ENCODE results near the gene C19orf47. TPM values are rescaled to one million over a fixed set of nuclear protein-coding genes. Genes with fewer than 3 reads are reported as not detected.

Gene C19orf47
- total RNA-seq, 1 donor from 2014 or later = 28.1 TPM

DNA sequence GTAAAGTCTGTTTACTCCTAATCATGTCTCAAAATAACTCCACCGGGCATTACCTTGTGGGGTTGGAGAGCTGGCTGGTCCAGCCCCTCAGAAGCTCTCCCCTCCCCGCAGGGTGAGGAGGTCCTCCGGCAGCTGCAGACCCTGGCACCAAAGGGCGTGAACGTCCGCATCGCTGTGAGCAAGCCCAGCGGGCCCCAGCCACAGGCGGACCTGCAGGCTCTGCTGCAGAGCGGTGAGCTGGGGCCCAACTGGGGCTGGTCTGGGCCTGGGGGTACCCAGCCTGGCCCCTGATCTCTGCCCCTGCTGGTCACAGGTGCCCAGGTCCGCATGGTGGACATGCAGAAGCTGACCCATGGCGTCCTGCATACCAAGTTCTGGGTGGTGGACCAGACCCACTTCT is 21.6 kb upstream of the C19orf47 start:
- Mint-ChIP-seq H3K4me3 (no peak overlapping the region), H3K27me3 (ENCODE audit: insufficient read depth) (no peaks in the 10 kb centered on the region), H3K4me1 (ENCODE audit: low read depth) (peaks cover 14% of the 10 kb centered on the region), H3K36me3 (ENCODE audit: low read depth) (peaks cover 10% of the 10 kb centered on the region), H3K27ac (no peak overlapping the region), H3K9me3 (no peaks in the 10 kb centered on the region)
- no peak for DNase-seq (ENCODE audit: low spot score)
- intact Hi-C loops (cut with micrococcal nuclease) = no loop called here

- Mint-ChIP-seq H3K36me3 (ENCODE audit: low read depth) (peaks cover 7% of the 10 kb centered on the region), H3K4me1 (ENCODE audit: low read depth) (peaks cover 14% of the 10 kb centered on the region), H3K27ac (no peak overlapping the region), H3K27me3 (ENCODE audit: insufficient read depth) (no peaks in the 10 kb centered on the region), H3K4me3 (no peak overlapping the region), H3K9me3 (no peaks in the 10 kb centered on the region)
- intact Hi-C loops (cut with micrococcal nuclease) = no loop called here
- DNase-seq (ENCODE audit: low spot score) = no peak
Observed at GRCh38 chr19:40367577-40368434, 19.6 kb upstream of the C19orf47 start.

- H3K4me3 Mint-ChIP-seq = no peak overlapping the region
- no peaks in the 10 kb centered on the region for H3K27me3 Mint-ChIP-seq (ENCODE audit: insufficient read depth)
- H3K9me3 Mint-ChIP-seq = no peaks in the 10 kb centered on the region
- intact Hi-C loops (cut with micrococcal nuclease) = no loop called here
- no peak for DNase-seq (ENCODE audit: low spot score)
- peaks cover 14% of the 10 kb centered on the region for H3K4me1 Mint-ChIP-seq (ENCODE audit: low read depth)
- H3K27ac Mint-ChIP-seq = peak overlapping the region; percentile 67
- peaks cover 7% of the 10 kb centered on the region for H3K36me3 Mint-ChIP-seq (ENCODE audit: low read depth)
Observed at GRCh38 chr19:40366697-40367561, 18.7 kb upstream of the C19orf47 start.

DNA sequence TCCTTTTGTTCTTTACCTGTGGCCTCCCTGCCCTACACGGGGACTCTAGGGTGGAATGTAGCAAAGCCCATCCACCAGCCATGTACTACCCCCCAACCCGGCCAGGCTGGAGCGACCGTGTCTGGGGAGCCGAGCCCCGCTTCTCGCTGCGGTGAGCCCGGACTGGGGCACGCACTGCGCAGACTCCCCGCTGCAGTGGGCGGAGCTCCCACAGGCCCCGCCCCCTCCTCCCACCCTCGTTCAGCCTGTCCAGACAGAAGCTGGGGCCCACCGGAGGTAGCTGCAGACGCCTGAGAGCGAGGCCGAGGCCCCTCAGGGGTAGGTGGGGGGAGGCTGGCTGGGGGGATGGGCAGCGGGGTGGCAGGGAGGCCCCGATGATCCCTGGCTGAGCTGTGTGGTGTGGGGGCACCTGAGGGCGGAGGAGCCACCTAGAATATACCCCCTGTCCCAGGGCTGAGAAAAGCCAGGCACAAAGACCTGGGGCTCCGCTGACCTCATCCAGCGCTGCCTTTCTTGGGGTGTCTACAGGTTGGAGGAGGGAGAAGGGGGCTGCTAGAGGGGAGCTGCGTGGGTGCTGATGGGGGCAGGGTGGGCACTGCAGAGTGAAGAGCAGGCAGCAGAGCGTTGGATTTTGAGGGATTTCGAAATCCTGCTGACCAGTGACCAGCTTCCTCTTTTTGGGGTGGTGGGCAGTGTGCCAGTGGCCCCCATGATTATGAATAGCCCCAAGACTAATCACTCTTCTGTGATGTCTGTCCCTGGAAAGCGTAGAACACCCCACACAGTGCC is 17.6 kb upstream of the C19orf47 start:
- no peak for DNase-seq (ENCODE audit: low spot score)
- Mint-ChIP-seq H3K36me3 (ENCODE audit: low read depth) (peaks cover 8% of the 10 kb centered on the region), H3K27ac (no peak overlapping the region), H3K4me3 (peak overlapping the region; percentile 56), H3K4me1 (ENCODE audit: low read depth) (peaks cover 14% of the 10 kb centered on the region), H3K9me3 (no peaks in the 10 kb centered on the region), H3K27me3 (ENCODE audit: insufficient read depth) (no peaks in the 10 kb centered on the region)
- intact Hi-C loops (cut with micrococcal nuclease) = no loop called here

- intact Hi-C loops (cut with micrococcal nuclease) = no loop called here
- Mint-ChIP-seq H3K4me1 (ENCODE audit: low read depth) (peaks cover 14% of the 10 kb centered on the region), H3K4me3 (peak overlapping the region; percentile 31), H3K27me3 (ENCODE audit: insufficient read depth) (no peaks in the 10 kb centered on the region), H3K36me3 (ENCODE audit: low read depth) (peaks cover 6% of the 10 kb centered on the region), H3K9me3 (no peaks in the 10 kb centered on the region), H3K27ac (peak overlapping the region; percentile 53)
- no peak for DNase-seq (ENCODE audit: low spot score)
Observed at GRCh38 chr19:40365010-40365409, 16.8 kb upstream of the C19orf47 start.

DNA sequence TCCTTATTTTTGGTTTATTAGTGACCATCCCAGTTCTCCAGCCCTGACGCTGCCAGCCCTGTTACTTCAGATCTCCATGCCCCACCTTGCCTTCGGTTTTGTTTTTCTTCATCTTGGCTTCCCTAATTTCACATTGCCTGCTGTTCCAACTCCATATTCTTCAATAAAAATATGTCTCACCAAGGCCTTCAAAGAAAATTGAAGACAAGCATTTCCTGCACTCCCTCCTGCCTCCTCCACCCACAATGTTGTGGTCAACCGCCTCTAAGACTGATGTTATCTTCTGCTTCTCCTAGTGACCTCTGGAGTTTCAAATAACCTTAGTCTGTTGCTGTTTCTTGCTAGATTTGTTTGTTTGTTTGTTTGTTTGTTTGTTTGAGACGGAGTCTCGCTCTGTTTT is 14.9 kb upstream of the C19orf47 start:
- peaks cover 14% of the 10 kb centered on the region for H3K4me1 Mint-ChIP-seq (ENCODE audit: low read depth)
- DNase-seq (ENCODE audit: low spot score) = no peak
- no peaks in the 10 kb centered on the region for H3K27me3 Mint-ChIP-seq (ENCODE audit: insufficient read depth)
- H3K9me3 Mint-ChIP-seq = no peaks in the 10 kb centered on the region
- intact Hi-C loops (cut with micrococcal nuclease) = no loop called here
- H3K36me3 Mint-ChIP-seq (ENCODE audit: low read depth) = peaks cover 6% of the 10 kb centered on the region
- no peak overlapping the region for H3K4me3 Mint-ChIP-seq
- H3K27ac Mint-ChIP-seq = no peak overlapping the region

- Mint-ChIP-seq H3K27me3 (ENCODE audit: insufficient read depth) (no peaks in the 10 kb centered on the region), H3K36me3 (ENCODE audit: low read depth) (peaks cover 6% of the 10 kb centered on the region), H3K9me3 (no peaks in the 10 kb centered on the region), H3K4me3 (no peak overlapping the region), H3K27ac (no peak overlapping the region), H3K4me1 (ENCODE audit: low read depth) (peaks cover 19% of the 10 kb centered on the region)
- DNase-seq (ENCODE audit: low spot score) = no peak
- intact Hi-C loops (cut with micrococcal nuclease) = no loop called here
Observed at GRCh38 chr19:40362160-40362559, 14.0 kb upstream of the C19orf47 start.

- Mint-ChIP-seq H3K9me3 (no peaks in the 10 kb centered on the region), H3K4me1 (ENCODE audit: low read depth) (peaks cover 24% of the 10 kb centered on the region), H3K36me3 (ENCODE audit: low read depth) (peaks cover 4% of the 10 kb centered on the region), H3K4me3 (no peak overlapping the region), H3K27me3 (ENCODE audit: insufficient read depth) (no peaks in the 10 kb centered on the region), H3K27ac (no peak overlapping the region)
- intact Hi-C loops (cut with micrococcal nuclease) = no loop called here
- DNase-seq (ENCODE audit: low spot score) = no peak
Observed at GRCh38 chr19:40360708-40361241, 12.6 kb upstream of the C19orf47 start.

DNA sequence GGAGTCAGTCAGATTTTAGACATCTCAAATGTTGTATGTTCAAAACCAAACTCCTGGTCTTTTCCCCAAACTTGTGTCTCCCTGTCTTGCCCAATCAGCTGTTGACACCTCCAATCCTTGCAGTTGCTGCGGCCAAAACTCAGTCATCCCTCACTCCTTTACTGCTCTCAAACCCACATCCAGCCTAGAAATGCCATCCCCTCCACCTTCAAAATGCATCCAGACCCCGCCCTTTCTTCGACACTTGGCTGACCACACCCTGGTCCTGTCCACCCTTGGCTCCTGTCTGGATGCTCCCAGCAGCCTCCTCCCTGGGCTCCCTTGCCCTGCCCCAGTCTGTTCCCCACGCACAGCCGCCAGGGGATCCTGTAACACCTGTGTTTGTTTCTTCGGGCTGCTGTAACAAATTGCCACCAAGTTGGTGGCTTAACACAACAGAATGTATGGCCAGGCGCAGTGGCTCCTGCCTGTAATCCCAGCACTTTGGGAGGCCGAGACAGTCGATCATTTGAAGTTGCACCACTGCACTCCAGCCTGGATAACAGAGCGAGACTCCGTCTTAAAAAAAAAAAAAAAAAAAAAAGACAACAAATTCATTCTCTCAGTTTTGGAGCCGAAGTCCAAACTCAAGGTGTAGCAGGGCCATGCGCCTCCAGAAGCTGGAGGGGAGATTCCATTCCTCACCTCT is 12.0 kb upstream of the C19orf47 start:
- Mint-ChIP-seq H3K27me3 (ENCODE audit: insufficient read depth) (no peaks in the 10 kb centered on the region), H3K4me1 (ENCODE audit: low read depth) (peaks cover 22% of the 10 kb centered on the region), H3K36me3 (ENCODE audit: low read depth) (peaks cover 4% of the 10 kb centered on the region), H3K9me3 (no peaks in the 10 kb centered on the region), H3K27ac (no peak overlapping the region), H3K4me3 (no peak overlapping the region)
- intact Hi-C loops (cut with micrococcal nuclease) = no loop called here
- no peak for DNase-seq (ENCODE audit: low spot score)

GRCh38 chr19:40358773-40359172 is 10.6 kb upstream of the C19orf47 start:
- peaks cover 18% of the 10 kb centered on the region for H3K4me1 Mint-ChIP-seq (ENCODE audit: low read depth)
- DNase-seq (ENCODE audit: low spot score) = no peak
- H3K27me3 Mint-ChIP-seq (ENCODE audit: insufficient read depth) = no peaks in the 10 kb centered on the region
- H3K36me3 Mint-ChIP-seq (ENCODE audit: low read depth) = peaks cover 2% of the 10 kb centered on the region
- intact Hi-C loops (cut with micrococcal nuclease) = no loop called here
- no peak overlapping the region for H3K27ac Mint-ChIP-seq
- no peak overlapping the region for H3K4me3 Mint-ChIP-seq
- H3K9me3 Mint-ChIP-seq = no peaks in the 10 kb centered on the region

GRCh38 chr19:40357640-40358039 is 9.4 kb upstream of the C19orf47 start:
- intact Hi-C loops (cut with micrococcal nuclease) = no loop called here
- Mint-ChIP-seq H3K27me3 (ENCODE audit: insufficient read depth) (no peaks in the 10 kb centered on the region), H3K4me1 (ENCODE audit: low read depth) (peaks cover 12% of the 10 kb centered on the region), H3K4me3 (no peak overlapping the region), H3K9me3 (no peaks in the 10 kb centered on the region), H3K27ac (no peak overlapping the region), H3K36me3 (ENCODE audit: low read depth) (peaks cover 2% of the 10 kb centered on the region)
- DNase-seq (ENCODE audit: low spot score) = no peak
